ENCODE results near the gene ANXA8. TPM values are rescaled to one million over a fixed set of nuclear protein-coding genes. Genes with fewer than 3 reads are reported as not detected.

ANXA8 gene
- total RNA-seq, 1 donor from 2014 or later: 1.0 TPM

DNA sequence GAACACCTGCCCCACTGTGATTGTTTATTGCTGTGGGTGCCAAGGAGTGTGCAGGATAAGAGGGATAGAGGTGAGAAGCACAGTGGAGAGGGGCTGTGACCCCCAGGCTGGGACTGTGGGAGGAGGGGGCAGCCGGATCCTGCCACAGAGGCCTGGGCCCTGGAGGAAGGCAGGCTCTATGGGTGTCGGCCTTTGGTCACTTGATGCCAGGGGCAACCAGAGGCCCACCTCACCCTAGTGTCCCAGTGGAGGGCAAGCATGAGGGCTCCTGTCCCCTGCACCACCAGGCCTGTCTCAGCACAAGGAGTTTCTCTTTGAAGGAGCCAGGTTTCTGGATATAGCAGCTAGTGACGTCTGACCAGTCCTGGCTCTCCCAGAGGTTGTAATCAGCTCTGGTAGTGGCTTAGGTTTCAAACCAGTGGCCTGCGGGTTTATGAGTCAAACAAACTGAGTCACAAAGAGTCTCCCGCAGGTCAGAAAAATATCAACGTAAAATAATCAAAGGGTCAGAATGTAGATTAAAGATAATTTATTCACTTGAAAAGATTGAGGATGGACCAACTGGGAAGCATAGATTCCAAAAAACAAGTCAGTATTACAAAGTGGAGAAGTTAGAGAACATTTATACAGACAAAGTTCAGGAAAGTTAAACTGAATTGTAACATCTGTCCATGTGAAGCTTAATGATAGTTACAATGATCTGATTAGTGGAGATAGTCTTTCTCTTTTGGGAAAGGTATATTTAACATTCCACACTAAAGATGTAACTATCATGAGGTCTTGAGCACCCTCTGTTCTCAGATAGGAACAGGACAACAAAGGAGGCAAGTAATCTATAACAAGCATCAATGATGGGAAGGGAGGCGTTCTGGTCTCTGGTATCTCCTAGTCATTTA is 62.6 kb downstream of the ANXA8 start:
- peaks cover 21% of the 10 kb centered on the region for H3K27me3 ChIP-seq (ENCODE audit: insufficient read depth, low read length)
- no peaks in the 10 kb centered on the region for H3K9me3 ChIP-seq (ENCODE audit: insufficient read depth, low read depth, low read length)
- H3K79me2 ChIP-seq (ENCODE audit: insufficient read depth, low read length): no peaks in the 10 kb centered on the region
- no peaks in the 10 kb centered on the region for H3K36me3 ChIP-seq (ENCODE audit: insufficient read depth, low read length)
- H3K27ac ChIP-seq (ENCODE audit: low read depth, low read length): no peak overlapping the region
- no peak for FAIRE-seq
- no peak overlapping the region for H3K4me3 Mint-ChIP-seq (ENCODE audit: unreplicated experiment)
- no peaks in the 10 kb centered on the region for H4K20me1 ChIP-seq (ENCODE audit: insufficient read depth, low read length)
- H3K27me3 Mint-ChIP-seq (ENCODE audit: low read depth, unreplicated experiment): peaks cover 3% of the 10 kb centered on the region
- DNase-seq (ENCODE audit: low read depth): peak; percentile 87
- H3K4me2 ChIP-seq (ENCODE audit: low read length): peak overlapping the region; percentile 34
- no peaks in the 10 kb centered on the region for H3K36me3 Mint-ChIP-seq (ENCODE audit: low read depth, unreplicated experiment)
- H3K4me1 ChIP-seq (ENCODE audit: insufficient read depth, low read length): peaks cover 8% of the 10 kb centered on the region
- H2AFZ ChIP-seq (ENCODE audit: low read depth, low read length): no peak overlapping the region
- H3K27ac Mint-ChIP-seq (ENCODE audit: unreplicated experiment): peak overlapping the region; percentile 17
- no peak overlapping the region for H3K9ac ChIP-seq (ENCODE audit: low read length)
- peaks cover 2% of the 10 kb centered on the region for H3K9me3 Mint-ChIP-seq (ENCODE audit: unreplicated experiment)
- TF ChIP-seq EZH2 (IDR thresholded peaks at IDR 0.05; ENCODE audit: insufficient read depth, low read length): no peak
- TF ChIP-seq, protein P1, sequence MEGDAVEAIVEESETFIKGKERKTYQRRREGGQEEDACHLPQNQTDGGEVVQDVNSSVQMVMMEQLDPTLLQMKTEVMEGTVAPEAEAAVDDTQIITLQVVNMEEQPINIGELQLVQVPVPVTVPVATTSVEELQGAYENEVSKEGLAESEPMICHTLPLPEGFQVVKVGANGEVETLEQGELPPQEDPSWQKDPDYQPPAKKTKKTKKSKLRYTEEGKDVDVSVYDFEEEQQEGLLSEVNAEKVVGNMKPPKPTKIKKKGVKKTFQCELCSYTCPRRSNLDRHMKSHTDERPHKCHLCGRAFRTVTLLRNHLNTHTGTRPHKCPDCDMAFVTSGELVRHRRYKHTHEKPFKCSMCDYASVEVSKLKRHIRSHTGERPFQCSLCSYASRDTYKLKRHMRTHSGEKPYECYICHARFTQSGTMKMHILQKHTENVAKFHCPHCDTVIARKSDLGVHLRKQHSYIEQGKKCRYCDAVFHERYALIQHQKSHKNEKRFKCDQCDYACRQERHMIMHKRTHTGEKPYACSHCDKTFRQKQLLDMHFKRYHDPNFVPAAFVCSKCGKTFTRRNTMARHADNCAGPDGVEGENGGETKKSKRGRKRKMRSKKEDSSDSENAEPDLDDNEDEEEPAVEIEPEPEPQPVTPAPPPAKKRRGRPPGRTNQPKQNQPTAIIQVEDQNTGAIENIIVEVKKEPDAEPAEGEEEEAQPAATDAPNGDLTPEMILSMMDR (IDR thresholded peaks at IDR 0.05; ENCODE audit: insufficient read depth, low read depth, low read length): no peak
- no peaks in the 10 kb centered on the region for H3K4me1 Mint-ChIP-seq (ENCODE audit: low read depth, unreplicated experiment)
- H3K4me3 ChIP-seq (ENCODE audit: insufficient read depth, low read depth, low read length): no peak overlapping the region

GRCh38 chr10:47420305-47421056 is 63.4 kb downstream of the ANXA8 start:
- Mint-ChIP-seq H3K4me1 (ENCODE audit: low read depth, unreplicated experiment) (no peaks in the 10 kb centered on the region), H3K36me3 (ENCODE audit: low read depth, unreplicated experiment) (no peaks in the 10 kb centered on the region), H3K9me3 (ENCODE audit: unreplicated experiment) (no peaks in the 10 kb centered on the region), H3K27me3 (ENCODE audit: low read depth, unreplicated experiment) (peaks cover 3% of the 10 kb centered on the region), H3K4me3 (ENCODE audit: unreplicated experiment) (no peak overlapping the region), H3K27ac (ENCODE audit: unreplicated experiment) (peak overlapping the region; percentile 17)
- Histone ChIP-seq H3K36me3 (ENCODE audit: insufficient read depth, low read length) (no peaks in the 10 kb centered on the region), H3K4me3 (ENCODE audit: insufficient read depth, low read depth, low read length) (no peak overlapping the region), H3K79me2 (ENCODE audit: insufficient read depth, low read length) (no peaks in the 10 kb centered on the region), H3K9ac (ENCODE audit: low read length) (no peak overlapping the region), H3K9me3 (ENCODE audit: insufficient read depth, low read depth, low read length) (no peaks in the 10 kb centered on the region), H3K4me1 (ENCODE audit: insufficient read depth, low read length) (peaks cover 8% of the 10 kb centered on the region), H3K27me3 (ENCODE audit: insufficient read depth, low read length) (peaks cover 20% of the 10 kb centered on the region), H2AFZ (ENCODE audit: low read depth, low read length) (no peak overlapping the region), H3K4me2 (ENCODE audit: low read length) (peak overlapping the region; percentile 34), H3K27ac (ENCODE audit: low read depth, low read length) (no peak overlapping the region), H4K20me1 (ENCODE audit: insufficient read depth, low read length) (no peaks in the 10 kb centered on the region)
- TF ChIP-seq EZH2 (IDR thresholded peaks at IDR 0.05; ENCODE audit: insufficient read depth, low read length): no peak
- TF ChIP-seq, protein P1 (IDR thresholded peaks at IDR 0.05; ENCODE audit: insufficient read depth, low read depth, low read length): no peak
- no peak for FAIRE-seq
- no peak for DNase-seq (ENCODE audit: low read depth)
